Esophagus muscularis mucosa (tissue), 3 donors: ENCODE results near the gene ANXA6.

Experiments
- CTCF ChIP-seq, 3 experiments: fragments of 200-600 bp in 2 of 3; fragments of 450-650 bp in 1 of 3; sonication (generic) in 2 of 3; IDR thresholded peaks; one replicate each; pipeline ENCODE4 v1.5.1; 2017 to 2019; ENCODE audit warnings: antibody characterized with exemption in 3 of 3, mild to moderate bottlenecking in 2 of 3, moderate library complexity in 1 of 3
- POLR2AphosphoS5 ChIP-seq, 2 donors: sonication (generic); formaldehyde crosslinking; IDR thresholded peaks; one replicate each; pipeline ENCODE4 v1.6.1; 2017; ENCODE audit warnings: antibody characterized with exemption in 2 of 2

- TF ChIP-seq CTCF (IDR thresholded peaks at IDR 0.05) (no peak), POLR2AphosphoS5 (IDR thresholded peaks at IDR 0.05) (no peak)
Measured at GRCh38 chr5:151200913-151201595, 43.5 kb upstream of the ANXA6 start.
